ENCODE results near the gene NFATC3. TPM values are rescaled to one million over a fixed set of nuclear protein-coding genes. Genes with fewer than 3 reads are reported as not detected.

Gene NFATC3
- total and polyA plus RNA-seq, 2 donors from 2014 or later, result 15.0 to 37.7 TPM

DNA sequence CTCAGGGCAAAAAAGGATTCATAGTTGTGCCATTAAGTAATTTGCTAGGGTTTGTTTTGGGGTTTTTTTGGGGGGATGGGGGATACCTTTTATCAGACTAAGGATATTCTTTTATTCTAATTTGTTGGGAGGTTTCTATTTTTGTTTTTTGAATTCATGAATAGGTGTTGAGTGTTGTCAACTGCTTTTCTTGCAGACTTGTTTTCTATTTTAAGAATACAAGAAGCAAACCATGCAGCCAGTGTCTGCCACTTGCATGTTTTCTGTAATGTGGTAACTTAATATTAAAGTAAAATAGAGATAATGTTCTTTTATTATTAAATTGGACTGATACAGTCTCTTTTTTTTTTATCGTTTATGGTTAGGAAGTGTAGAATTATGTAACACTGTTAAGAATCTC lies 49.5 kb downstream of the NFATC3 start:
- H3K9ac ChIP-seq (ENCODE audit: low read length in 3 of 3), result no peak overlapping the region
- no peaks in the 10 kb centered on the region for H3K36me3 ChIP-seq (ENCODE audit: control insufficient read depth in 2 of 3, insufficient read depth in 3 of 3, low read length in 3 of 3)
- TF ChIP-seq, protein P1, sequence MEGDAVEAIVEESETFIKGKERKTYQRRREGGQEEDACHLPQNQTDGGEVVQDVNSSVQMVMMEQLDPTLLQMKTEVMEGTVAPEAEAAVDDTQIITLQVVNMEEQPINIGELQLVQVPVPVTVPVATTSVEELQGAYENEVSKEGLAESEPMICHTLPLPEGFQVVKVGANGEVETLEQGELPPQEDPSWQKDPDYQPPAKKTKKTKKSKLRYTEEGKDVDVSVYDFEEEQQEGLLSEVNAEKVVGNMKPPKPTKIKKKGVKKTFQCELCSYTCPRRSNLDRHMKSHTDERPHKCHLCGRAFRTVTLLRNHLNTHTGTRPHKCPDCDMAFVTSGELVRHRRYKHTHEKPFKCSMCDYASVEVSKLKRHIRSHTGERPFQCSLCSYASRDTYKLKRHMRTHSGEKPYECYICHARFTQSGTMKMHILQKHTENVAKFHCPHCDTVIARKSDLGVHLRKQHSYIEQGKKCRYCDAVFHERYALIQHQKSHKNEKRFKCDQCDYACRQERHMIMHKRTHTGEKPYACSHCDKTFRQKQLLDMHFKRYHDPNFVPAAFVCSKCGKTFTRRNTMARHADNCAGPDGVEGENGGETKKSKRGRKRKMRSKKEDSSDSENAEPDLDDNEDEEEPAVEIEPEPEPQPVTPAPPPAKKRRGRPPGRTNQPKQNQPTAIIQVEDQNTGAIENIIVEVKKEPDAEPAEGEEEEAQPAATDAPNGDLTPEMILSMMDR (IDR thresholded peaks at IDR 0.05; ENCODE audit: borderline replicate concordance, extremely low read depth, insufficient read depth), result no peak
- H3K4me3 ChIP-seq (ENCODE audit: low read length in 3 of 3), result no peak overlapping the region
- FAIRE-seq (no peak), DNase-seq (no peak)
- no peak overlapping the region for H3K27ac ChIP-seq (ENCODE audit: low read depth in 2 of 2, low read length in 2 of 2)
- peaks cover 0 to 10% (median 0%) of the 10 kb centered on the region in 3 donors for H3K4me1 ChIP-seq (ENCODE audit: control insufficient read depth in 2 of 3, insufficient read depth in 2 of 3, low read depth in 1 of 3, low read length in 3 of 3)
- H3K9me3 ChIP-seq (ENCODE audit: control insufficient read depth in 2 of 3, insufficient read depth in 1 of 3, low read length in 3 of 3), result no peaks in the 10 kb centered on the region
- intact Hi-C loops (cut with DNase I), result no loop called here
- no peaks in the 10 kb centered on the region for H3K27me3 ChIP-seq (ENCODE audit: control insufficient read depth, insufficient read depth, low read length)

DNA sequence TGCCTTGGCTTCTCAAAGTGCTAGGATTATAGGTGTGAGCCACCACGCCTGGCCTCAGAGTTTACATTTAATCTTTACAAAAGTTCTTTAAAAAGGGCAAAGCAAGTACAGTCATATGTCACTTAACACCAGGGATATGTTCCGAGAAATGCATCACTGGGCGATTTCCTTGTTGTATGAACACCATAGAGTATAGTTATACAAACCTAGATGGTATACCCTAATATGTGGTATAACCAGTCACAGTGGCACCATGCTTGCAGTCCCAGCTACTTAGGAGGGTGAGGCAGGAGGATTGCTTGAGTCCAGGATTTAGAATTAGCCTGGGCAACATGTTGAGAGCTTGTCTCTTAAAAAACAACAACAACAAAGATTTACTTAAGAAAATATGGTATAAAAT lies 51.3 kb downstream of the NFATC3 start:
- no peak overlapping the region for H3K27ac ChIP-seq (ENCODE audit: low read depth in 2 of 2, low read length in 2 of 2)
- no peak overlapping the region for H3K4me3 ChIP-seq (ENCODE audit: low read length in 3 of 3)
- DNase-seq, result no peak
- no peak overlapping the region for H3K9ac ChIP-seq (ENCODE audit: low read length in 3 of 3)
- no peaks in the 10 kb centered on the region for H3K27me3 ChIP-seq (ENCODE audit: control insufficient read depth, insufficient read depth, low read length)
- peaks cover 0 to 10% (median 0%) of the 10 kb centered on the region in 3 donors for H3K4me1 ChIP-seq (ENCODE audit: control insufficient read depth in 2 of 3, insufficient read depth in 2 of 3, low read depth in 1 of 3, low read length in 3 of 3)
- intact Hi-C loops (cut with DNase I), result no loop called here
- TF ChIP-seq, protein P1 (IDR thresholded peaks at IDR 0.05; ENCODE audit: borderline replicate concordance, extremely low read depth, insufficient read depth), result no peak
- no peaks in the 10 kb centered on the region for H3K9me3 ChIP-seq (ENCODE audit: control insufficient read depth in 2 of 3, insufficient read depth in 1 of 3, low read length in 3 of 3)
- FAIRE-seq, result no peak
- H3K36me3 ChIP-seq (ENCODE audit: control insufficient read depth in 2 of 3, insufficient read depth in 3 of 3, low read length in 3 of 3), result no peaks in the 10 kb centered on the region

DNA sequence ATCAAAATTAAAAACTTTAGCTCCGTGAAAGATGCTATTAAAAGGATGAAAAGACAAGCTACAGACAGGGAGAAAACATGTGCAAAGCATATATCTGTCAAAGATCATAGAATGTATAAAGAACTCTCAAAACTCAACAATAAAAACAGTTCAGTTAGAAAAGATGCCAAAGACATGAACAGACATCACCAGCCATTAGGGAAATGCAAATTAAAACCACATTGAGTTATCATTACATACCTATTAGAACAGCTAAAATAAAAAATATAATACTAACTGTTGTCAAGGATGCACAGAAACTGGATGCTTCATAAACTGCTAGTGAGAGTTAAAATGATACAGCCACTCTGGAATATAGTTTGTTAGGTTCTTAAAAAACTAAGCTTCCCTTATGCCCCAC lies 58.8 kb downstream of the NFATC3 start:
- TF ChIP-seq, protein P1 (IDR thresholded peaks at IDR 0.05; ENCODE audit: borderline replicate concordance, extremely low read depth, insufficient read depth), result no peak
- Histone ChIP-seq H3K4me3 (ENCODE audit: low read length in 3 of 3) (no peak overlapping the region), H3K27me3 (ENCODE audit: control insufficient read depth, insufficient read depth, low read length) (no peaks in the 10 kb centered on the region), H3K36me3 (ENCODE audit: control insufficient read depth in 2 of 3, insufficient read depth in 3 of 3, low read length in 3 of 3) (no peaks in the 10 kb centered on the region), H3K27ac (ENCODE audit: low read depth in 2 of 2, low read length in 2 of 2) (no peak overlapping the region), H3K4me1 (ENCODE audit: control insufficient read depth in 2 of 3, insufficient read depth in 2 of 3, low read depth in 1 of 3, low read length in 3 of 3) (no peaks in the 10 kb centered on the region), H3K9ac (ENCODE audit: low read length in 3 of 3) (no peak overlapping the region), H3K9me3 (ENCODE audit: control insufficient read depth in 2 of 3, insufficient read depth in 1 of 3, low read length in 3 of 3) (no peaks in the 10 kb centered on the region)
- intact Hi-C loops (cut with DNase I), result no loop called here
- DNase-seq, result no peak
- no peak for FAIRE-seq

DNA sequence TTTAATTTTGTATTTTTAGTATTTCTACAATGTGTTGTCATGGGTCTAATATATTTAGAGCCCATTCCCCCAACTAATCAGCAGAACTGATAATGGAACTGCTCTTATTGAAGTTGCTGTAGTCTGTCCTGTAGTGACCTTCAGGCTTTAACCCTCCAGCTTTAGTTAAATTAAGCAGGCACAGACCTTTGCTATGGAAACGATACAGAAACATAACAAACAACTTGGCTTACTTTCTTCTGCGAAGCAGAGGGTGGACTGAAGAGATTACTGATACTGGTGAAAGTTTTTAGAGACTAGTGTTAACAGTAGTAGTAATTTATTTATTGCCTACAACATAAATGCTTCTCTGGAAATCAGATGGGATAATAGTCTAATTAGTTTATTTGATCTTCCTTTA lies 61.4 kb downstream of the NFATC3 start:
- peak in 2 of 5 donors; percentile 45 to 58 for DNase-seq
- Histone ChIP-seq H3K9ac (ENCODE audit: low read length in 3 of 3) (no peak overlapping the region), H3K4me1 (ENCODE audit: control insufficient read depth in 2 of 3, insufficient read depth in 2 of 3, low read depth in 1 of 3, low read length in 3 of 3) (no peaks in the 10 kb centered on the region), H3K27me3 (ENCODE audit: control insufficient read depth, insufficient read depth, low read length) (no peaks in the 10 kb centered on the region), H3K36me3 (ENCODE audit: control insufficient read depth in 2 of 3, insufficient read depth in 3 of 3, low read length in 3 of 3) (no peaks in the 10 kb centered on the region), H3K9me3 (ENCODE audit: control insufficient read depth in 2 of 3, insufficient read depth in 1 of 3, low read length in 3 of 3) (no peaks in the 10 kb centered on the region), H3K27ac (ENCODE audit: low read depth in 2 of 2, low read length in 2 of 2) (no peak overlapping the region), H3K4me3 (ENCODE audit: low read length in 3 of 3) (no peak overlapping the region)
- TF ChIP-seq, protein P1 (IDR thresholded peaks at IDR 0.05; ENCODE audit: borderline replicate concordance, extremely low read depth, insufficient read depth), result no peak
- FAIRE-seq, result no peak
- intact Hi-C loops (cut with DNase I), result no loop called here

All from kidney (tissue), 14 donors.